Muscle layer of colon (tissue), 2 donors: ENCODE data around the gene SKOR1.

Experiments
- H3K27ac ChIP-seq: one replicate; pipeline ENCODE4 v1.7.0; 2013; ENCODE audit warnings: low read depth, mild to moderate bottlenecking, low read length, moderate library complexity
- H3K27me3 ChIP-seq, 2 donors: one replicate each; pipeline ENCODE4 v1.7.0; 2013; ENCODE audit warnings: low read length in 2 of 2, mild to moderate bottlenecking in 2 of 2; ENCODE audit not compliant: insufficient read depth in 2 of 2, control insufficient read depth in 1 of 2
- H3K36me3 ChIP-seq: one replicate; pipeline ENCODE4 v1.7.0; 2013; ENCODE audit warnings: mild to moderate bottlenecking, low read length; ENCODE audit not compliant: insufficient read depth
- H3K4me1 ChIP-seq: one replicate; pipeline ENCODE4 v1.7.0; 2013; ENCODE audit warnings: mild to moderate bottlenecking, low read length; ENCODE audit not compliant: insufficient read depth
- H3K4me3 ChIP-seq, 2 donors: one replicate each; pipeline ENCODE4 v1.7.0; 2013; ENCODE audit warnings: low read length in 2 of 2, low read depth in 1 of 2, mild to moderate bottlenecking in 1 of 2, moderate library complexity in 1 of 2
- H3K9ac ChIP-seq: one replicate; pipeline ENCODE4 v1.7.0; 2013; ENCODE audit warnings: low read length
- H3K9me3 ChIP-seq: one replicate; pipeline ENCODE4 v1.7.0; 2013; ENCODE audit warnings: mild to moderate bottlenecking, low read length
- donor health status: abdominal sarcoma.
- donor health status: Adenocarcinoma of cecum.

Gene SKOR1, protein sequence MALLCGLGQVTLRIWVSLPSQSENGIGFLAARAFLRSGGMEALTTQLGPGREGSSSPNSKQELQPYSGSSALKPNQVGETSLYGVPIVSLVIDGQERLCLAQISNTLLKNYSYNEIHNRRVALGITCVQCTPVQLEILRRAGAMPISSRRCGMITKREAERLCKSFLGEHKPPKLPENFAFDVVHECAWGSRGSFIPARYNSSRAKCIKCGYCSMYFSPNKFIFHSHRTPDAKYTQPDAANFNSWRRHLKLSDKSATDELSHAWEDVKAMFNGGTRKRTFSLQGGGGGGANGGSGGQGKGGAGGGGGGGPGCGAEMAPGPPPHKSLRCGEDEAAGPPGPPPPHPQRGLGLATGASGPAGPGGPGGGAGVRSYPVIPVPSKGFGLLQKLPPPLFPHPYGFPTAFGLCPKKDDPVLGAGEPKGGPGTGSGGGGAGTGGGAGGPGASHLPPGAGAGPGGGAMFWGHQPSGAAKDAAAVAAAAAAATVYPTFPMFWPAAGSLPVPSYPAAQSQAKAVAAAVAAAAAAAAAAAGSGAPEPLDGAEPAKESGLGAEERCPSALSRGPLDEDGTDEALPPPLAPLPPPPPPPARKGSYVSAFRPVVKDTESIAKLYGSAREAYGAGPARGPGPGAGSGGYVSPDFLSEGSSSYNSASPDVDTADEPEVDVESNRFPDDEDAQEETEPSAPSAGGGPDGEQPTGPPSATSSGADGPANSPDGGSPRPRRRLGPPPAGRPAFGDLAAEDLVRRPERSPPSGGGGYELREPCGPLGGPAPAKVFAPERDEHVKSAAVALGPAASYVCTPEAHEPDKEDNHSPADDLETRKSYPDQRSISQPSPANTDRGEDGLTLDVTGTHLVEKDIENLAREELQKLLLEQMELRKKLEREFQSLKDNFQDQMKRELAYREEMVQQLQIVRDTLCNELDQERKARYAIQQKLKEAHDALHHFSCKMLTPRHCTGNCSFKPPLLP

DNA sequence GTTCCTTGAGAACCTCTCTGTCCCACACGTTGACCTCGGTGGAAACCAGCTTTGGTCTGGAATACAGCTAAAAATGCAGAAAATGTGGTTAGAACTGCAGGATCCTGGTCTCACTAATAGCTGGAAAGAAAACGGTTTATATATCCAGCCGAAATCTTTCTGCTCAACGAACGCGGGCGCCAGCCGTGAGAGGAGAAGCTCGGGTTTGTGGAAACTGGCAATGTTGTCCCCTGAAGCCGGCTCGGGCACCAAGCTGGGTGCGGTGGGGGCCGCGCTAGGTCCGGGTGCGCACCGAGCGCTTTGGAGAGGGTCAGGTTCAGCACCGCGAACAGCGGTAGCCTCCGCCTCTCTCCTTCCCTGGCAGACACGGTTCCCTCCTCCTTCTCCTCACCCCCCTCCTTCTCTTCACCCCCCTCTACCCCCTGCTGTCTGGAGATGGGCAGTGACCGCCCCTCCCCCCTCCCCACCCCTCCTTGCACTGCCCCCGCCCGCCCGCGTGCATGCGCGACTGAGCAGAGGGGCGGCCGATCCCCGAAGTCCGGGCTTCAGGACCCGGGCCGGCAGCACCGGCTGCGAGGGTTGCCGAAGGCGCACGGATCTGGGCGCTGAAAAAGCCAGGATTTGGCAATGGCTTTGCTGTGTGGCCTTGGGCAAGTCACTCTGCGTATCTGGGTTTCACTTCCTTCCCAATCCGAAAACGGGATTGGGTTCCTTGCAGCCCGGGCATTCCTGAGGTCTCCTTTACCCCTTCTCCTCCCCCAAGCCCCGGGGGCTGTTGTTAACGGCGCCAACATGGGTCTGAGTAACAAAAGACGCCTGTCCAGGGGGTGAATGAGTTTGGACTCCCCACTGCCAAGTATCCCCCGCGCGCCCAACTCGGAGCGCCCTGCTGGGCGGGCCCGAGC, at the start of gene SKOR1:
Gene SKOR1 (plus strand): TSS at position 534 of the 905 bp plus-strand sequence. CDS start 94 bp downstream, at position 628.
- Histone ChIP-seq H3K9ac (no peak within 1 kb of the TSS), H3K36me3 (no peaks in the 10 kb centered on the region)

DNA sequence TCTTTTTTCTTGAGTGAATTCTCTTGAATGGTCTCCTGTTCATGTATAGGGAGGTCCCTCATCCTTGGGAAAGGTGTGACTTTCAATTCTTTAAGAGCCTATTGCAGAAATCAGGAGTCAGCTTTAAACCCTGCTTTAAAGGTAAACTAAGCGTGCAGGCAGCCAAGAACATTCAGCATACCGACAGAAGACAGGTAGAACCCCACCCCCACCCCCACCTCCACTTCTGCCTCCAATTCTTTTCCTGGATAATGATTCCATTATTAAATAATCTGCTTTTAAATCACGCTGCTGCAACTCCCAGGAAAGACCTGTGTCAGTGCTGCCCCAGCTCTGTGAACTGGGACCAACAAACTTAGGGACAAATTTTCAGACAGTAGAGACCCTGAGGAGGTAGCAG, 49.3 kb upstream of the SKOR1 start:
- Histone ChIP-seq H3K9ac (no peak overlapping the region), H3K27me3 (no peaks in the 10 kb centered on the region), H3K9me3 (no peaks in the 10 kb centered on the region), H3K4me3 (no peak overlapping the region), H3K36me3 (peaks cover 3% of the 10 kb centered on the region), H3K4me1 (no peaks in the 10 kb centered on the region), H3K27ac (no peak overlapping the region)

More for the DNA sequence above, at the start of gene SKOR1:
- Histone ChIP-seq H3K27me3 (peaks cover 61 to 97% of the 10 kb centered on the region in 2 donors), H3K27ac (no peak within 1 kb of the TSS), H3K4me3 (peak within 1 kb of the TSS in 1 of 2 donors; percentile 31), H3K9me3 (no peaks in the 10 kb centered on the region), H3K4me1 (peaks cover 16% of the 10 kb centered on the region)

DNA sequence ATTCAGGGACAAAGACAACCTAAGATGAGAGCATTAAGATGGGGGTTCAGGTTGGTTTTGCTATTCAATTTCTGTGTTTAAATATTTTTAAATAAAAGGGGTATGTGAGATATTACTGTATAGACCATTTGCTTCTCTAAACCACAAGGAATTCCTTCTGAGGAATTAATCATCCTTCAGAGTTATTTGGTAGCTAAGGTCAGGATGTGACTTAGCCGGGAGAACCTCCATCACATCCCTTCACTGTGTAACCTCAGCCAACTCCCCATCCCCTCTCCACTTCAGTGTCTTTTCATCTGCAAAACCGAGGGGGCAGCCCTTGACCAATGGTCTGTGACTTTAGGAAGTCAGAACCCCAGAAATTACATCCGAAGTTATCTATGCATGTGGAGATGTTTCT, 48.7 kb upstream of the SKOR1 start:
- no peaks in the 10 kb centered on the region for H3K4me1 ChIP-seq
- H3K27ac ChIP-seq: no peak overlapping the region
- no peaks in the 10 kb centered on the region for H3K9me3 ChIP-seq
- peaks cover 3% of the 10 kb centered on the region for H3K36me3 ChIP-seq
- no peaks in the 10 kb centered on the region for H3K27me3 ChIP-seq
- no peak overlapping the region for H3K9ac ChIP-seq
- H3K4me3 ChIP-seq: no peak overlapping the region

DNA sequence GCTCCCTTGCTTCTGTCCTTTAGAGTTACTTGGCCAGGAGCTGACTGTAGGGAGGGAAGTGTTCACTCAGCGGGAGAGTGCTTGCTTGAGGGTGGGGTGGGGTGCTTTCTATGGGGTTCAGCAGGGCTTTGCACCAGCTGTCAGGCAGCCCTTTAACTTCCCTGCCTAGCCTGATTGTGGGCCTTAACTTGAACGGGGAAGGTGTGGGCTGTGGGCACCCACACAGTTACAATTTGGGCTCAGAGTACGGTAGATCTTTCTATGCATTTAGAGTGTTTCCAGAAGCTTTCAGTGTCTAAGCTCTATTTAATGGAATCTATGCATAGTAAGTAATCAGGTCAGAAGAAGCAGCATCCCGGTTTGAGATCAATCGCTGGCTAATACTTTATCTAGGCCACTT, 48.2 kb upstream of the SKOR1 start:
- Histone ChIP-seq H3K4me3 (no peak overlapping the region), H3K9me3 (no peaks in the 10 kb centered on the region), H3K27me3 (no peaks in the 10 kb centered on the region), H3K4me1 (no peaks in the 10 kb centered on the region), H3K36me3 (peaks cover 3% of the 10 kb centered on the region), H3K27ac (no peak overlapping the region), H3K9ac (no peak overlapping the region)

DNA sequence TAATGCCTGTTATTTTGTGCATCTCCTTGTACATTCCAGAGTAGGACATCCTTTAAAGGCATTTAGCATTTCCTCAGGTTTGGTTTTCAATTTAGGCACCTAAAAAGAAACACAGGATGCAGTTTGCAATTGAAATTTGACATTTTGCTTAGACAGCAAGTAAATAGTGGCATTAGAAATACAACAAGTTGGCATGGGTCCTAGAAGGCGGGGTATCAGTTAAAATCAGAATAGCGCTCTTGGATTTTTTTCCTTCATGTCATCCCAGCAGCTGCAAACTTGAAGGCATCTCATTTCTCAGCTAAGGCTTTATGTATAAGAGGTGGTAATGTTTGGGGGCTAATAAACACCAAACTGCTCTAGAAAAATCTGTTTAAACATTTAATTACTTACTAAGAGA, 47.5 kb upstream of the SKOR1 start:
- Histone ChIP-seq H3K27ac (no peak overlapping the region), H3K4me1 (no peaks in the 10 kb centered on the region), H3K9ac (no peak overlapping the region), H3K4me3 (no peak overlapping the region), H3K36me3 (peaks cover 3% of the 10 kb centered on the region), H3K9me3 (no peaks in the 10 kb centered on the region), H3K27me3 (no peaks in the 10 kb centered on the region)

DNA sequence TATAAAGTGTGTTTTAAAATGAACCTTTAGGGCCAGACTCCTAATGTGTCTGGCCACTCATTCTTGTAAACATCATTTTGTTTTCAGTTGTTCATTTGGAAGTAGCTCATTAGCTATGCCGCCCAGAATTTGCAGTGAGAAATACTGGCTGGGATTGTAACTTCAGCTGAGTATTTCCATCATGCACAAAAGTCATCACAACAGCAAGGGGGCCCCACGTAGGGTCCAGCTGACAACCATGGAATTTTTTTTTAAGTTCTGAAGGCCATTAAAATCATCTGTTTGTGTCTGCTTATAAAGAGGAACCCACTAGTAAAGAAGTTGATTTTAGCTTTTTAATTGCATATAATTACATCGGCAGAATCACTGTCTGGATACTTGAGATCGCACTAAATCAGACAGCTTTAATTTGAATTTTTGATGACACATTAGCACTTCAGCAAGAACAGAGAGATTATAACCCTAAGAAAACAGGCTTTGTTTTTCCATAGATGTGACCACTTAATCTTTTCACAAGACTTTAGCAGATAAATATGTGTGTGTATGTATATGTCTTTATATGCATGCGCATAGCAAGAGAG, 46.3 kb upstream of the SKOR1 start:
- H3K9ac ChIP-seq: no peak overlapping the region
- H3K4me1 ChIP-seq: no peaks in the 10 kb centered on the region
- no peaks in the 10 kb centered on the region for H3K27me3 ChIP-seq
- no peaks in the 10 kb centered on the region for H3K36me3 ChIP-seq
- H3K4me3 ChIP-seq: no peak overlapping the region
- H3K9me3 ChIP-seq: no peaks in the 10 kb centered on the region
- H3K27ac ChIP-seq: no peak overlapping the region

DNA sequence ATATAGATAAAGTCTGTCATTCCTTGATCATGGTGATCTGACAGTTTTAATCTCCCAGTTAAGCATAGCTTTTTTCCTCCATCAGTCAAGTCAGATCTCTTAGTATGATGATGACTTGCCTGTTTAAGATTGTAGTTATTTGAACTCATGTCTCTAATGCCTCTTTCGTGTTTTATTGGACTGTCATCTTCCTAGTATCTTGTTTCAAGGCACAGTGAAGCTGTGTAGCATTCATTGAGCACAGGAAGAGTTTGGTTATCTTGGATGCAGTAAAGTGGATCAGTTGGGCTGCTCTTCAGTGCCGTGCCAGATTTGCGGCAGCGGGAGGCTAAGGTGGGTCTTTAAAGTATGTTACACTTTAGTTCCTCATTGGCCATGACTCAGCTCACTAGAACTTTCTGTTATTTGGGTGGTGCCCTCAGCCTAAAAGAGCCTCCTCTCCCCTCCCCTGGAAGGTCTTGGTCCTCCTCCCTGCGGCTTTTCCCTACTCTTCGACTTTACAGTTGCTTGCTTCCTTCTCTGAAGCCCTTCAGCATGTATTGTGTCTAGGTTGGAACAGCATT, 45.7 kb upstream of the SKOR1 start:
- H3K36me3 ChIP-seq: no peaks in the 10 kb centered on the region
- H3K27me3 ChIP-seq: no peaks in the 10 kb centered on the region
- H3K27ac ChIP-seq: no peak overlapping the region
- no peak overlapping the region for H3K4me3 ChIP-seq
- no peaks in the 10 kb centered on the region for H3K9me3 ChIP-seq
- no peak overlapping the region for H3K9ac ChIP-seq
- H3K4me1 ChIP-seq: no peaks in the 10 kb centered on the region

DNA sequence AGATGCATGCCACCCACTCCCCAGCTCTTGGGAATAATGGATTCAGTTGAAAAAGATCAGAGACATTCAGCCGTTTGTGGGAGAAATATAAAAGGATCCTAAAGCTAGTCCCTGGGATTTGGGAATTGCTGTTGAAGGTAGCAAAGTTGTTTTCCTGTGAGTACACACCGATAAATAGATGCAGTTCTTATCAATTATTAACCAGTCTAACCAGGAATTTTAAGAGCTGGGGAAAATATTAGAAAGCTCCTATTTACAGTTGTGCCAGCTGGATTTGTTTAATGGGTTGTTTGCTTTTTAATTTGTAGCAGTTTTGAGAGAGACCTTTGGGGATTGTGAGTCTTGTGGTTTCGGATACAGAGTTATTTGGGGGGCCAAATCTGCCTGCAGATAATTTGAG, 44.2 kb upstream of the SKOR1 start:
- no peaks in the 10 kb centered on the region for H3K27me3 ChIP-seq
- no peaks in the 10 kb centered on the region for H3K36me3 ChIP-seq
- no peak overlapping the region for H3K9ac ChIP-seq
- no peaks in the 10 kb centered on the region for H3K9me3 ChIP-seq
- H3K4me1 ChIP-seq: no peaks in the 10 kb centered on the region
- no peak overlapping the region for H3K27ac ChIP-seq
- H3K4me3 ChIP-seq: no peak overlapping the region

DNA sequence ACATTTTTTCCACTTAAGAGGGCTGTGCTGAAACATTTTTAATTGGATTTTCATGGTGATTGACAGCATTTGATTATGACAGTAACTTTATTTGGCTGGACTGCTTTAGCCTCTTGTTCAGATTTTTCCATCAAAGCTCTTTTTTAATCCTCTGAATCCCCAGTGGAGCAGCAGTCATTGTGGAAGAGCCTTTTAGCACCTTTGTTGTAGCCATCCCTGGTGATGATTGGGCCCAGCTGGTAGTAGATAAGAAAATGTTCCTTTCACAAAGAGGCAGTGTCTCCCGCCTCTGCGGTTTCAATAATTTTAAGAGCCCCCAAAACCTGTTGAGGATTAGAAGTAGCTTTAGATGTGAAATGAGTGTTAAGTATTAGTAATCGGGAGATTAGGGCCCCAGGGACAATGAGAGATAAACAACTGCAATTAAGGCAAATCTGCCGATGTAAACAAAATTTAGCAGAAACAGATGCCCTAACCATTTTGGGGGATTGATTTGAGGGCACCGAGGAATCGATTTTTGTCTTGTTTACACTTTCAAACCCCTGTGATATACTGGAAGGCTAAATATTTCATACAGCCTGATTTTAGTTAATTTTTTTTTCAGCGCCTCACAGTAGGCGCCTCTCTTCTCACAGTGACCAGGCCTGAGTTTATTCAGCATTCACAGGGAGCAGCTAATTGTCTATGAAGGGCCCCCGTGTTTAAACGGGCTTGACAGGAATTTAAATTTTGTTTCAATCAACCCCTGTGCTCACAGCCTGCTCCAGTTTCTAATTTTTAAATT, 43.2 kb upstream of the SKOR1 start:
- H3K36me3 ChIP-seq: no peaks in the 10 kb centered on the region
- H3K4me3 ChIP-seq: no peak overlapping the region
- H3K4me1 ChIP-seq: no peaks in the 10 kb centered on the region
- H3K27ac ChIP-seq: no peak overlapping the region
- H3K27me3 ChIP-seq: no peaks in the 10 kb centered on the region
- no peaks in the 10 kb centered on the region for H3K9me3 ChIP-seq
- H3K9ac ChIP-seq: no peak overlapping the region

DNA sequence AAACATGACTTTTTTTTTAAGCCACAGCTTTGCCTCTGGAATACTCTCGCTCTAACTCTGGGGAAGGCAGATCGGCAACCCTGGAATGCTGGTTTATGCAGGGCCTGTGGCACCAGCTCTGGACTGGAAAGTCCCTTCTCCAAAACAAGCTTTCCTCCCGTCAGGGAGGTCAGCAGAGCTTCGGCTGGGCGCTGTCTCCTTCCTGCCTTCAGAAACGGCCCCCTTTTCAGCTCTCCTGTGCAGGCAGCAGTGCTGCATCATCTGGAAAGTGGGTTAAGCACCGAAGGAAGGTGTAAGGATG, 42.7 kb upstream of the SKOR1 start:
- H3K36me3 ChIP-seq: no peaks in the 10 kb centered on the region
- H3K27ac ChIP-seq: no peak overlapping the region
- H3K27me3 ChIP-seq: no peaks in the 10 kb centered on the region
- H3K9ac ChIP-seq: no peak overlapping the region
- no peaks in the 10 kb centered on the region for H3K9me3 ChIP-seq
- H3K4me3 ChIP-seq: no peak overlapping the region
- H3K4me1 ChIP-seq: no peaks in the 10 kb centered on the region
